Activated CD4-positive, alpha-beta memory T cell treated with anti-CD3 and anti-CD28 coated beads for 36 hours (primary cell): ENCODE results near the gene ZNF700. TPM values are rescaled to one million over a fixed set of nuclear protein-coding genes. Genes with fewer than 3 reads are reported as not detected.

Source experiments
- total RNA-seq, 2 experiments: library from RNA; stranded (reverse); gene quantifications; one replicate each; pipeline ENCODE4 v1.2.3, GENCODE V29; 2021

The ZNF700 gene
- total RNA-seq, 2 experiments from 2014 or later, result 12.9 to 13.0 TPM

Other genes starting within 250 kb of the ZNF700 start
- 1 to 10 TPM; 3.2 to 3.9 TPM for gene ZNF823, start 186.2 kb upstream of the ZNF700 start, total RNA-seq
- 1 to 10 TPM; 6.4 TPM for gene ZNF441, start 158.1 kb upstream of the ZNF700 start, total RNA-seq
- under 1 TPM; 0.33 to 0.46 TPM for gene ZNF491, start 126.6 kb upstream of the ZNF700 start, total RNA-seq
- 1 to 10 TPM; 5.7 to 6.4 TPM for gene ZNF440, start 110.8 kb upstream of the ZNF700 start, total RNA-seq
- gene ZNF439, start 76.4 kb upstream of the ZNF700 start, total RNA-seq, result 1 to 10 TPM; 4.8 to 5.6 TPM
- 1 to 10 TPM in 1 of 2 experiments, under 1 TPM in 1; 0.94 to 1.5 TPM for gene ZNF69, start 37.3 kb upstream of the ZNF700 start, total RNA-seq
- 1 to 10 TPM in 1 of 2 experiments, under 1 TPM in 1; 0.97 to 1.6 TPM for gene ZNF763, start 39.9 kb downstream of the ZNF700 start, total RNA-seq
- under 1 TPM; 0.27 to 0.33 TPM for gene ZNF433, start 110.6 kb downstream of the ZNF700 start, total RNA-seq
- under 1 TPM; 0.57 to 0.80 TPM for gene ZNF878, start 127.9 kb downstream of the ZNF700 start, total RNA-seq
- gene ZNF844, start 139.6 kb downstream of the ZNF700 start, total RNA-seq, result 1 to 10 TPM; 2.5 TPM
- 1 to 10 TPM; 1.5 to 2.7 TPM for gene ZNF20, start 215.2 kb downstream of the ZNF700 start, total RNA-seq
- gene ZNF625, start 231.6 kb downstream of the ZNF700 start, total RNA-seq, result 1 to 10 TPM; 2.5 to 3.4 TPM
- gene ZNF136, start 238.0 kb downstream of the ZNF700 start, total RNA-seq, result 10 to 100 TPM in 1 of 2 experiments, 1 to 10 TPM in 1; 9.5 to 12.8 TPM